8988T (cell line): Measurements from ENCODE around the gene AMOTL2.

Experiments used
- DNase-seq: peaks from one replicate; pipeline ENCODE4 v3.0.0; 2011

The AMOTL2 gene

DNA sequence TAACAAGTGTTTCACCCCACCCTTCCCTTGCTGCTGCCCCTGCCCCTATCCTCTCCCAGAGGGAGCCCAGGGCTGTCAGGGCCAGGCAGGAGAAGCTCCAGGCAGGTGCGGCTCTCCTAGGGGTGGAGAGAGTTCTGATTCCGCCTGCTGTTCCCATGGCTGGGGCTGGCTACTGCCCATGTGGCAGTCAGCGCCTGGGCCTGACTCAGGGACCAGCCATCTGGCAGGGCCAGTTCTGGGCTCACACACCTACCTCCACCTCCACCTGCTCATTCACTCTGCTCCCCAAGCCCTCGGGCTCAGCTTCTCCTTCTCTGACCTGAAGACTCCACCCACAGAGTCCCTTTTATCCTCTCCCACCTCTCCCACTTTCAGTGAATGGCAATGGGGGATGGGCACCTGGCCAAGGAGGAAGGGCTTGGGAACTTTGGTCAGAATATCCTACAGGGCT, 23.4 kb downstream of the AMOTL2 start:
- no peak for DNase-seq

DNA sequence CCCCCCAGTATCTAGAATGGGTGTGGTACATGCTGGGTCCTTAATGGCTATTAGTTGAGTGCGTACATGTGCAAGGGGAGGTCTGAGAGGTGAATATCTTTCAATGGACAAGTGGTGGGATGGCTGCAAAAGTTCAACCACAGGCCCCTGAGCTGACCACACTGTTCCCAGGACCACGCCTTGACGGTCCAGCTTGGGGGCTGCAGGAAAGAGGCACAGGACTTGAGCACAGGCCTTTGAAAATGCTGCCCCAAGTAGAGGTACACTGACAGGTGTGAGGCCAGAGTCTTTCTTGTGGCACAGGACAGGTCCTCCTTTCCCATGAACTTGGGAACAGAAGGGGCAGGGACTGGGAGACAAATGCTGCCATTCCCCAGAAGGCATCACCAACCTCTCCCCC, 24.0 kb downstream of the AMOTL2 start:
- no peak for DNase-seq

GRCh38 chr3:134348524-134348923, 25.7 kb downstream of the AMOTL2 start:
- DNase-seq, result no peak

GRCh38 chr3:134347551-134347950, 26.7 kb downstream of the AMOTL2 start:
- DNase-seq, result no peak

DNA sequence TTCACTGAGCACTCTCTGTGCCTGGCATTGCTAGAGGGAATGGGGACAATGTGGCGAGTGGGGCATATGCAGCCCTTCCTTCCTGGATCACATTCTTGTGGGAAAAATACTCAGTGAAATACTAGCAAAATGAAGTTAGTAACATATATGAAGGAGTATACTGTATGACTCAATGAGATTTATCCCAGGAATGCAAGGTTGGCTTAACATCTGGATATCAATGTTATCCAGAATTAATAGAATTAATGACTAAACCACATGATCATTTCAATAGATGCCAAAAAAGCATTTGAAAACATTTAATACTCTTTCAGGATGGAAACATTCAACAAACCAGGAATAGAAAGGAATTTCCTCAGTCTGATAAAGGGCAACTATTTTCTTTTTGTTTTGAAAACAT, 27.5 kb downstream of the AMOTL2 start:
- DNase-seq, result no peak

DNA sequence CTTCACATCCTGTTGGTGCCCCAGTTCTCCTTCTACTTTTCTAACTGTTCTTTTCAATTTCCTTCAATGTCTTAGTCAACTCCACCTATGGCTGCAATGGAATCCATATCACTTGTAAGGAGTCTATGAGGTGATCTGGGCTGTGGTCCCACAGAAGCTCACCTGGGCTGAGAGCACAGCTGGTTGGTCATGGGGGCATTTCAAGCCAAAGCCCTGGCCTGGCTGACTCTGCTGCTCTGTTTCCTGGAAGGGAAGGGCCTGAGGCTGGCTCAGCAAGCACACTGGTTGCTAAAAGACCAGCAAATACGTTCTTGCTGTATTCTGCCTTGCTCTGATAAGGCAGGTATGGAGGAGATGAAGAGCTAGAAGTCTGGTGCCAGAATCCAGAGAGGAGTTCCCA, 29.0 kb downstream of the AMOTL2 start:
- no peak for DNase-seq

GRCh38 chr3:134344560-134344959, 29.7 kb downstream of the AMOTL2 start:
- no peak for DNase-seq

- no peak for DNase-seq
Measured at GRCh38 chr3:134342259-134342658, 32.0 kb downstream of the AMOTL2 start.

DNA sequence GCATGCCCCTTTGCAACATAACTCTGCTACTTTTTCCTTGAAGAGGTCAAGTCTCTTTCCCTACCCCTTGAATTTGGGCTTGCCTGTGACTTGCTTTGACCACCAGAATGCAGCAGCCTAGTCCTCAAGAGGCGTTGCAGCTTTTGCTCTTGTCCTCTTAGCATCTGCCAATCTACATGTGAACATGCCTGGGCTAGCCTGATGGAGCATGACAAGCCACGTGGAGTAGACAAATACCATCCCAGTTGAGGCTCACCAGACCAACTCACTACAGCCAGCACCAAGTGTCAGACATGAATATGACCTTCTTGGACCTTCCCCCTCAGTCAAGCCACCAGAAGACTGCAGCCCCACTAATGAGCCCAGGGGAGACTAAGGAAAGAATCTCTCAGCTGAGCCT, 32.9 kb downstream of the AMOTL2 start:
- DNase-seq, result no peak

DNA sequence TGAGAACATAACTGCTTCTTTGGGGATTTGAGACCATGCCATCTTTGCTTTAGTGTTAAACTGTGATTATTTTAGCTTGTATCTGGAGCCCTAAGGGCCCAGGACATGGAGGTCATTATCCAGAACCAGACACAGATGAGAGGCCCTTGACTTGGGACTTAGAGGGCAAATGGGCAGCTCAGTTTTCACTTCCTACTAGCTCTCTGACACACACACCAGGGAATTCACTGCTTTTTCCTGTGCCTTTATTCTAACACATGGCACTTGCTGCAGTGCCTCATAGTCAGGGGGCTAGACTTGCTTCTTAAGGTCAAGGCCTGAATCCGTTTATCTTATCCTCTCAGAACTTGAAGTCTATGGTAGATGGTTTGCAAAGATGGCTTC, 33.3 kb downstream of the AMOTL2 start:
- no peak for DNase-seq

- DNase-seq, result no peak
Measured at GRCh38 chr3:134340362-134340981, 33.8 kb downstream of the AMOTL2 start.

DNA sequence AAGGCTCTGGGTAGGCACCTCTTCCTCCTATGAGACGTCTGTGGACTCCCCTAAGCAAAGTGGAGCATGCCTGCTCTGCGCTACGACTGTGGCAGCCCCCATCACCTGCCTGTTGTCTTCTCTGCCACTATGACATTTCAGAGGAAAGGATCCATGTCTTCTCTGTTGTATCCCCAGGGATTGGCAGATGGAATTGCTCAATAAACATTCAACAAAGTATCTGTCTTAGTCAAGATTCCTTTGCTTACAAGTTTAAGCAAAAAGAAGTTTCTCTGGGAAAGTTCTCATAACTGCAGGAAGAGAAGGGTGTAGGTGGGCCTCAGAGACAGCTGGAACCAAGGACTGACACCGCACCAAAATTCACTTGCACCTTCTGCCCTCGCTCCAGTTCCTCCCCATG, 34.3 kb downstream of the AMOTL2 start:
- DNase-seq, result no peak

DNA sequence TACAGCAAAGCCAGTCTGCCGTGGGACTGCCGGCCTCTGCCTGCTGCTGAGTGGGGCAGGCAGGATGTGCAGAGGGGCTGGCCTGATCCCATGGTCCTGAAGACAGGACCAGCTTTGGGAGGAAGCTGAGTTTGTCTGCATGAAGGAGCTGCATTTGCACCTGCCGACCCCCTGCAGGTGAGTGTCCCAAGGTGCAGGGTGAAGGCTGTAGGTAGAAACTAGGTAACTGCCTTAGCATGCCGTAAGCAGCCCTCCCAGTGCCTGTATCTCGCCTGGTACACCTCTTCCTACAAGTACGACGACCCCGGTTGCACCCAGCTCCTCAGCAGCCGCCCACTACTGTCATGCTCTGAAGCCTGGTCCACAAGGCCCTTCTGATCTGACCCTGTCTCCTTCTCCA, 34.9 kb downstream of the AMOTL2 start:
- no peak for DNase-seq

DNA sequence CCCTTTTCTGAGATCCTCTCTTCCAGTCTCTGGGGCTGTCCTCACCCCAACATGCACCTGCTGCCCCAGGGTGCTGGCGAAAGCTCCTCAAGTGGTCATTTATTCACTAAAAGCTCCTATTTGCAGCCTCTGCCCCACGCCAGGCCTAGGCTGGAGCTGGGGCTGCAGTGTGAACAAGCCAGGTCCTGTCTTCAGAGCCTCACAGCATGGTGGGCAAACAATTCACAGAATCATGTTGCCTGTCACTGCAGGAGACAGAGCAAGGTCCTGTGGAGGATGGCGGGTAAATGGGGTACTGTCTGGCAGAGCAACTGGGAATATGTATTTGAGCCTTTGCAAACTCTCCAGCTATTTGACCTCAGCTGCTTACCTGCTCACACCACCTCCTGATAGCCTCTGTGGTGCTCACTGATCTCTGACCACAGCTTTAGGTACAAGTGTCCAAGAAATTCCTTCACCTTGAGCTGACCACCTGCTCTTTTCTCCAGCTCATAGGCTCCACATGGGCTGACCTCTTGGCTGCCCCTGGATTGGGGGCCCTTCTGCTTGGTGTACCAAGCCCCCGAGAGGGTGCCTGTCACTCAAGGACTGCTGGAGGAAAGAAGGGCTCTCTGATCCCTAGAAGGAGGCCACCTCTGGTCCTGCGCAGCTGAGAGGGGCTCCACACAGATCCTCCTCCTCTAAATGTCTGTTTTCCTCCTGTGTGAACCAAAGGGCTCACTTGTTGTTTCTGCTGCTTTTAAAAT, 35.6 kb downstream of the AMOTL2 start:
- no peak for DNase-seq

- DNase-seq, result no peak
Measured at GRCh38 chr3:134338201-134338512, 36.1 kb downstream of the AMOTL2 start.

- DNase-seq, result no peak
Measured at GRCh38 chr3:134337511-134338200, 36.6 kb downstream of the AMOTL2 start.

DNA sequence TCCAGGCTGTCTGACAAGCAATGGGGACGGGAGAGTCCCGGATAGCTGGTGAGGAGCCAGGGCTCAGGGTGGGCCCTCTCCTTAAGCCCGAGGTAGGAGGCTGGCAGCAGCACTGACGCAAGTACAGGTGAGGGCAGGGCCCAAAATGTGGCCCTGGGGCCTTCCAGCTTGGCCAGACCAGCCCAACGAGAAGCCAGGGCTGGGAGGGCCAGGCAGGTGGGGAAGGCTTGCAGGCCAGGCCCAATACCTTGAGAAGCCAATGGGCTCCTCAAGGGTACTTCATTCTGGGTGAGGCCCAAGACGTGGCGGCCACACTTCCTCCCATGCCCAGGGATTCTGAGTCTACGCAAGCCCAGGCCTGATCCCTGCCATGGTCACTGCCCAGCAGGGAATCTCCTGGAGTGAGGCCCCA, 37.2 kb downstream of the AMOTL2 start:
- no peak for DNase-seq

DNA sequence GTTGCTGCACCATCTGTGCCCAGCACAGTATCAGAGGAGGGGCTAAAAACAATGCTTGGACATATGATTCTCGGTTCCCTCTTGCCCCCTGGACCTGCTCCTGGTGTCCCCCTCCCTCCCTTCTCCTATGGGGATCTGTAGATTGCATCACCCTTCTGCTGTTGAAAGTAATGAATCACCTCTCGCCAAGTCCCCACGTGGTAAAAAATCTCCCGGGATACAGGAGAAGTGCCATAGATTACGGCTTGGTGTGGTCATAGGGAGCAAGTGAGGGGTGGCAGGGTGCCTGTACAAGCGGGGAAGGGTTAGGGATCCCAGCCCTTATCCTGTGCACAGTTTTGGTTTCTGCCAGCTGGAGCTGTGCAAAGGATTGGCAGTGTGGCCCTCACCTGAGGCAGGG, 37.7 kb downstream of the AMOTL2 start:
- DNase-seq, result no peak

DNA sequence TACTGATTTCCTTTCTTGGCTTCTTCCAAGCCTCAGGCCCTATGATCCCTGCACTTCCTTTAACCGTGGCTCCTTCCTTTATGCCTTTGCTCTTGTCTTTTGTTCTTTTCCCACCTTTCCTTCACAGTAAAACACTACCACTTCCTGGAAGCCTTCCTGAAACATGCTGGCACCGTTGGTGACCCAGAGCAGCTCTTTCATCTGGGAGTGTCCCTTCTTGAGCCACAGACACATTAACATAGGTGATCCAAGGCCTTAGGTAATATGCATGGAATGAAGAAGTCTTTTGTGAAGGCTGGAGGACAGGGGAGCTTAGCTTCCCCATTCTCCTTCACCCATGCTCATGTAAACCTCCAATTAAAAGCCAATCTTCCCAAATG, 39.4 kb downstream of the AMOTL2 start:
- DNase-seq, result no peak

GRCh38 chr3:134334231-134334900, 39.9 kb downstream of the AMOTL2 start:
- DNase-seq, result no peak

DNA sequence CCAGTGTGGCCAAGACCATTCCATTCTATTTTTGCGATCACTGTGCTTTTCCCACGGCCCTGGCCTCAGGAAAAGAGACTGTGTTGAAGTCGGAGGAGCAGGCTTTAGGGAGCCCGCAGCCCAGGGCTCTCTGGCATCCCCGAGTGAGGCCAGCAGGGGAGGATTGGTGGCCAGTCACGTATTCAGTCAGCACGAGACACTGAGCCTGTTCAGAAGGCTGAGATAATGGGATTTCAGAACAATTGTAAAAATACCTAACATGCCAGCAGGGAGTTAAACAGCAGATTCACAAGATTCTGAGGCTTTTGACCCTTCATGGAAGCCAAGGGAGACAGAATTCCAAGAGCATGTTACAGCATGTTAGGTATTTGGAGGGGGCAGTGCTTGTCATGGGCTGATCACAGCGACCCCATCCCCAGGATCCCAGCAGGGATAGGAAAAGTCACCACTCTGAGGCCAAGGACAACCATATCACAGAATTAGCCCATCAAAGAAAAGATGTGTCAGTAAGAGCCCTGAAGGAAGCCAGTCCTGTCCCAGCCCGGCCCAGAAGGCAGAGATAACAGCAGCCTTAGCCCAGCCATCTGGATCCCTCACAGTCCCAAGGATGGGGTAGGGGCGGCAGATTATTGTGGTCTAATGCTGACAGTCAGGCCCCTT, 40.6 kb downstream of the AMOTL2 start:
- DNase-seq, result no peak

DNA sequence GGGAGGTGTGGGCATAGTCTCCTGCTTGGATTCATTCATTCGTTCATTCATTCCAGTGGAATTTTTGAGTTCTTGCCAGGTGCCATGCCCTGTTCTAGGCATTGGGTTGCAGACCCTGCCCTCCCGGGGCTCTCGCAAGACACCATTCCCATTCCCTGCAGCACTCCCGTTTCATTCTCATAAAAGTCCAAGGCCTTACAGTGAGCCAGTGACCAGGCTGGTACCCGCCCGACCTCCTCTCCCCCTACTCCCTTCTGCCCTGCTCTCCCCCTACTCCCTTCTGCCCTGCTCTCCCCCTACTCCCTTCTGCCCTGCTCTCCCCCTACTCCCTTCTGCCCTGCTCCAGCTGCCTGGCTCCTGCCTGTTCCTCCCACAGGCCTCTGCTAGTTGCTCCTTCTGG, 41.9 kb downstream of the AMOTL2 start:
- no peak for DNase-seq

- no peak for DNase-seq
Measured at GRCh38 chr3:134331811-134332199, 42.4 kb downstream of the AMOTL2 start.
